Gastroesophageal sphincter (tissue), 4 donors: ENCODE results near the gene MMP24. TPM values are rescaled to one million over a fixed set of nuclear protein-coding genes. Genes with fewer than 3 reads are reported as not detected.
A peak's percentile ranks its signal among the peaks of the same experiment; 100 is the strongest.

Source experiments
- ATAC-seq: fragments of 150-250 bp; one replicate; pipeline ENCODE4 v1.9.1; 2016; ENCODE audit warnings: mild to moderate bottlenecking, moderate library complexity
- H3K27ac ChIP-seq, 4 donors: fragments of 200-600 bp; sonication (generic) in 3 of 4; 1 replicate in 3 of 4; 2 replicates in 1 of 4; pipeline ENCODE4 v1.5.1; 2016 to 2019
- H3K27me3 ChIP-seq: fragments of 200-600 bp; sonication (generic); one replicate; pipeline ENCODE4 v1.5.1; 2019
- H3K36me3 ChIP-seq, 2 donors: fragments of 200-600 bp; sonication (generic); one replicate each; pipeline ENCODE4 v1.5.1; 2019; ENCODE audit warnings: control low read depth in 1 of 2
- H3K4me1 ChIP-seq, 3 donors: fragments of 200-600 bp; sonication (generic); 1 replicate in 2 of 3; 2 replicates in 1 of 3; pipeline ENCODE4 v1.5.1; 2016 to 2019; ENCODE audit warnings: control low read depth in 2 of 3
- H3K4me3 ChIP-seq, 2 donors: fragments of 200-600 bp; sonication (generic); one replicate each; pipeline ENCODE4 v1.5.1; 2019; ENCODE audit warnings: mild to moderate bottlenecking in 1 of 2, moderate library complexity in 1 of 2
- H3K9me3 ChIP-seq, 3 donors: fragments of 200-600 bp; sonication (generic); one replicate each; pipeline ENCODE4 v1.5.1; 2017 to 2019; ENCODE audit warnings: control low read depth in 2 of 3
- CTCF ChIP-seq, 4 experiments: fragments of 200-600 bp in 2 of 4; fragments of 450-650 bp in 2 of 4; sonication (generic) in 1 of 4; IDR thresholded peaks; one replicate each; pipeline ENCODE4 v1.5.1; 2017 to 2019; ENCODE audit warnings: antibody characterized with exemption in 4 of 4, mild to moderate bottlenecking in 2 of 4, moderate library complexity in 2 of 4
- EP300 ChIP-seq: sonication (generic); formaldehyde crosslinking; IDR thresholded peaks from one replicate; pipeline ENCODE4 v1.6.1; 2017; ENCODE audit warnings: antibody characterized with exemption, mild to moderate bottlenecking
- POLR2A ChIP-seq, 2 donors: fragments of 450-650 bp; IDR thresholded peaks; one replicate each; pipeline ENCODE4 v1.6.1; 2017; ENCODE audit warnings: antibody characterized with exemption in 2 of 2, mild to moderate bottlenecking in 2 of 2, moderate library complexity in 1 of 2
- POLR2AphosphoS5 ChIP-seq: sonication (generic); formaldehyde crosslinking; IDR thresholded peaks from one replicate; pipeline ENCODE4 v1.6.1; 2017; ENCODE audit warnings: antibody characterized with exemption
- WGBS, 2 donors: methylation state at CpG; one replicate each; pipeline ENCODE4 v1.1.5; 2018; ENCODE audit warnings: low coverage in 1 of 2; 5-methylcytosine and 5-hydroxymethylcytosine counted together
- total RNA-seq, 4 donors: library from RNA; depleted of rRNA; stranded (reverse); fragments of >200 nt; gene quantifications; one replicate each; pipeline ENCODE4 v1.1.0, GENCODE V29; 2016

MMP24 gene
- total RNA-seq, 4 donors from 2014 or later, result 0.47 to 3.4 (median 1.8) TPM

GRCh38 chr20:35271904-35272303 lies 45.4 kb downstream of the MMP24 start:
- TF ChIP-seq POLR2AphosphoS5 (no peak), POLR2A (IDR thresholded peaks at IDR 0.05) (no peak), EP300 (no peak), CTCF (IDR thresholded peaks at IDR 0.05) (no peak)
- no peaks in the 10 kb centered on the region for H3K9me3 ChIP-seq
- H3K4me1 ChIP-seq, result peaks cover 4 to 26% (median 11%) of the 10 kb centered on the region in 3 donors
- H3K27ac ChIP-seq, result no peak overlapping the region
- no peaks in the 10 kb centered on the region for H3K27me3 ChIP-seq
- ATAC-seq, result no peak
- WGBS, 2 donors, result 58 to 62% methylated on average over 5 to 7 of the region's 7 CpGs
- no peak overlapping the region for H3K4me3 ChIP-seq
- peaks cover 0 to 66% of the 10 kb centered on the region in 2 donors for H3K36me3 ChIP-seq

- WGBS, 2 donors, result 82 to 92% methylated on average over 8 of the region's 13 CpGs
Measured at GRCh38 chr20:35273449-35274171, 47.1 kb downstream of the MMP24 start.

GRCh38 chr20:35274172-35275092 lies 47.9 kb downstream of the MMP24 start:
- peaks cover 4 to 34% (median 12%) of the 10 kb centered on the region in 3 donors for H3K4me1 ChIP-seq
- no peak for ATAC-seq
- TF ChIP-seq POLR2AphosphoS5 (no peak), EP300 (no peak), POLR2A (IDR thresholded peaks at IDR 0.05) (no peak), CTCF (IDR thresholded peaks at IDR 0.05) (no peak)
- H3K9me3 ChIP-seq, result no peaks in the 10 kb centered on the region
- H3K4me3 ChIP-seq, result no peak overlapping the region
- no peak overlapping the region for H3K27ac ChIP-seq
- H3K27me3 ChIP-seq, result no peaks in the 10 kb centered on the region
- 50 to 90% methylated on average over 1 to 9 of the region's 24 CpGs for WGBS, 2 donors
- peaks cover 0 to 51% of the 10 kb centered on the region in 2 donors for H3K36me3 ChIP-seq

More at GRCh38 chr20:35273449-35274171, 47.1 kb downstream of the MMP24 start:
- no peaks in the 10 kb centered on the region for H3K9me3 ChIP-seq
- no peak overlapping the region for H3K4me3 ChIP-seq
- H3K27ac ChIP-seq, result no peak overlapping the region
- TF ChIP-seq CTCF (IDR thresholded peaks at IDR 0.05) (no peak), EP300 (no peak), POLR2AphosphoS5 (no peak), POLR2A (IDR thresholded peaks at IDR 0.05) (no peak)
- ATAC-seq, result no peak
- H3K36me3 ChIP-seq, result peaks cover 0 to 49% of the 10 kb centered on the region in 2 donors
- peaks cover 4 to 35% (median 12%) of the 10 kb centered on the region in 3 donors for H3K4me1 ChIP-seq
- no peaks in the 10 kb centered on the region for H3K27me3 ChIP-seq

- Histone ChIP-seq H3K27me3 (no peaks in the 10 kb centered on the region), H3K4me3 (no peak overlapping the region), H3K36me3 (peaks cover 0 to 51% of the 10 kb centered on the region in 2 donors), H3K27ac (peak overlapping the region in 1 of 4 donors; percentile 99), H3K4me1 (peaks cover 4 to 32% (median 12%) of the 10 kb centered on the region in 3 donors), H3K9me3 (no peaks in the 10 kb centered on the region)
- no peak for TF ChIP-seq CTCF (IDR thresholded peaks at IDR 0.05)
- no peak for TF ChIP-seq POLR2AphosphoS5
- no CpG with 5 or more reads among the region's 12 CpGs for WGBS, 2 donors
- no peak for ATAC-seq
Measured at GRCh38 chr20:35275741-35276251, 49.3 kb downstream of the MMP24 start.
